GM19438 (cell line): ENCODE data around the gene SFXN2.
"Not testable (repeated sequence)": the region's sequence is repeated elsewhere in the genome, so short reads cannot be mapped to it uniquely, and the experiment has no call there.

Source experiments
- ATAC-seq: cut with Tn5 transposase; IDR thresholded peaks from one replicate; pipeline ENCODE4 v1.9.1; 2021; ENCODE audit warnings: low read depth; ENCODE audit not compliant: unreplicated experiment

The SFXN2 gene, protein sequence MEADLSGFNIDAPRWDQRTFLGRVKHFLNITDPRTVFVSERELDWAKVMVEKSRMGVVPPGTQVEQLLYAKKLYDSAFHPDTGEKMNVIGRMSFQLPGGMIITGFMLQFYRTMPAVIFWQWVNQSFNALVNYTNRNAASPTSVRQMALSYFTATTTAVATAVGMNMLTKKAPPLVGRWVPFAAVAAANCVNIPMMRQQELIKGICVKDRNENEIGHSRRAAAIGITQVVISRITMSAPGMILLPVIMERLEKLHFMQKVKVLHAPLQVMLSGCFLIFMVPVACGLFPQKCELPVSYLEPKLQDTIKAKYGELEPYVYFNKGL

DNA sequence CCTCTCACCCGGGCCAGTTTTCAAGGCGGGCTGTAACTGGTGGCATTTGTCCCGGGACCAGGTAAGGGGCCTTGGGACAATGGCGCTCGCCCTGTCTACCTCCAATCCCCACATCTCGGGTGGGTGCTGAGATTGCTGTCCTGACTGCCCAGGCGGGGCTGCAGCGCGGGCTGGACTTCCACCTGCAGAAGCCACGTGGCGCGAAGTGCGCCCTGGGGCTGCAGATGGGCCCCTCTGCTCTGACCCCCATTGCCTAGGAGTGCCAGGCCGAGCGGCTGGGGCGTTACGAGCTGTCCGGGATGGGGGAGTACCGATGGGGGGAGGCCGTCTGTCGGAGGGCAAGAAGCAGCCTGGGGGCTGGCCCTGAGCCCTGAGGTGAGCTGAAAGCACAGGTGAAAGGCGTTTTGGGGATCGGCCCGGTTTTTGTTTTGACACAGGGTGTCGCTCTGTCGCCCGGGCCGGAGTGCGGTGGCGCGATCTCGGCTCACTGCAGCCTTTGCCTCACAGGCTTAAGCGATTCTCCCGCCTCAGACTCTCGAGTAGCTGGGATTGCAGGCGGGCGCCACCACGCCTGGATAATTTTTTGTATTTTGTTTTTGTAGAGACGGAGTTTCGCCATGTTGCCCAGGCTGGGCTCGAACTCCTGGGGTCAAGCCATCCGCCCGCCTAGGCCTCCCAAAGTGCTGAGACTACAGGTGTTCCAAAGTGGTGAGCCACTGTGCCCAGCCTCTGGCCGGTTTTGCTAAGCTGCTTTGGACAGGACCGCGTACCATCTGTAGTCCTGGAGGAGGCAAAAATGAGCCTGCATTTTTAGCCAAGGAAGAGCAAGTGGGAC lies at the start of gene SFXN2:
Gene SFXN2, plus strand, starts transcription at position 16 of the 835 bp plus-strand sequence. CDS start 12,001 bp downstream, outside the sequence.
- ATAC-seq: peak; percentile 22

DNA sequence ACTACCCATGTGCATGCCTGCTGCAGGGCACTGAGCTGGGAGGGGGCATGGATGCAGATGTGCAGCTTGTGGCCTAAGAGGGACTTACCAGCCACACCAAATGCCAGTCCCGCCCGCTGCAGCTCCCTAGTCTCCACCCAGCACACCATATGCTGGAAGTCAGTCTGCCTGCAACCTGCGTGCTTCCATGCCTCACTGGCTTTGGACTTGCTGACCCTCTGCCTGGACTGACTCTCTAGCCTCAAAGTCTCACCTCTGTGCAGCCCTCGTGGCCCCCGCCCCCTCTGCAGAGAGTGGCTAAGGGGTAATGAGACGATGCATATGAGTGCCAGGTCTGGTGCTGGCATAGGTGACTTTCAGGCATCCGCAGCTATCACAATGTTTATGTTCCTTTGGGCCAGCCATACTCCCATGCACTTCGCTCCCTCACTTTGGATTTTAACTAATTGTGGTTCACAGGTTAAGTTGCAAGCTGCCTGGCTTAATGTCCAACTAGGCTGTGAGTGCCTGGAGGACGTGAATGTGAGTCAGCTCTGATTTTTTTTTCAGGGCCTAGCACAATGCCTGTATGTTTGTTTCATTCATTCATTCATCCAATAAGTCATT lies 48.4 kb upstream of the SFXN2 start:
- ATAC-seq: no peak

DNA sequence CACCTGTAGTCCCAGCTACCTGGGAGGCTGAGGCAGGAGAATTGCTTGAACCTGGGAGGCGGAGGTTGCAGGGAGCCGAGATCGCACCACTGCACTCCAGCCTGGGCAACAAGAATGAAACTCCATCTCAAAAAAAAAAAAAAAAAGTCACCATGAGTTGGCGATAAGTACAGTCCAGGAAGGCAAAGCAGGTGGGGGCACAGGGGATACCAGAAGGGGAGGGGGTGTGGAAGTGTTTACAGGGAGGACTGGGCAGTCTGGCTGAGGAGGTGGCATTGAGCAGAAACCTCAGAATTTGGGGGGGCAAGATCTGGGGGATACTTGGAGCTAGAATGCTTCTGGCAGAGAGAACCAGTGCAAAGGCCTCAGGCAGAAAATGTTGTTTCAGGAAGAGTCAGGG lies 47.0 kb upstream of the SFXN2 start:
- not testable (repeated sequence) for ATAC-seq

DNA sequence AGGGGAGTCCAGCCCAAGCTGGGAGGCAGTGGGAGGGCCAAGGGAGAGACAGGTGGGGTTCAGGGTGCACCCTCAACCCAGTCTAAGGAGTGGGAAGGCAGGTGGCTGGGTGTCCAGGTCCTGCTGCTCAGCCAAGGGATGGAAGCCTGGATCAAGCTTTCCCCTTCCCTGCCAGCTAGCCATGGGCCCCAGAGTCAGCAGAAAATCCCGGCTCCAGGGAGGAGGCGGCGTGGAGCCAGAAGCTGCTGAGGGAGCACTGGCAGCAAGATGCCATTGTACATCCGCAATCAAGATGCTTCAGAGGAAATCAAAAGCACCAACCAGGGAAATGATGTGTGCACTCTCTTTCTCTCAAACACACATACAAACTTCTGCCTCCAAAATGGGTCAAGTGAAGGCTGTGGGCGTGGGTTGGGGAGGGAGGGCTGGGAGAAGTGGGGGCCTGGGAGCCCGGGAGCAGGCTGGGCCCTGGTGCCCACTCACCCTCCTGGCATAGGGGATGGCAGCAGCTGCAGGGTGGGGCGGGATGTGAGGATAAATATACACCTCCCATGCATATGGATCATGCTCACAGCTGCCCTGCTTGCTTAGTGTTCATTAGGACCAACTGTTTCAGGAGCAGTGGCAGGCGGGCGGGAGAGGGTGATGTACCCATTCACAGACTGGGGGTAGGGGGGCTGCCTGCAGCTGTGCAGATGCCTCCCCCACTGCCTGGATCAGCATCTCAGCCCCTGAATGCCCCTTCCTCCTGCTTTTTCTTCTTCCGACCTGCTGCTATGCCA lies 45.9 kb upstream of the SFXN2 start:
- no peak for ATAC-seq

DNA sequence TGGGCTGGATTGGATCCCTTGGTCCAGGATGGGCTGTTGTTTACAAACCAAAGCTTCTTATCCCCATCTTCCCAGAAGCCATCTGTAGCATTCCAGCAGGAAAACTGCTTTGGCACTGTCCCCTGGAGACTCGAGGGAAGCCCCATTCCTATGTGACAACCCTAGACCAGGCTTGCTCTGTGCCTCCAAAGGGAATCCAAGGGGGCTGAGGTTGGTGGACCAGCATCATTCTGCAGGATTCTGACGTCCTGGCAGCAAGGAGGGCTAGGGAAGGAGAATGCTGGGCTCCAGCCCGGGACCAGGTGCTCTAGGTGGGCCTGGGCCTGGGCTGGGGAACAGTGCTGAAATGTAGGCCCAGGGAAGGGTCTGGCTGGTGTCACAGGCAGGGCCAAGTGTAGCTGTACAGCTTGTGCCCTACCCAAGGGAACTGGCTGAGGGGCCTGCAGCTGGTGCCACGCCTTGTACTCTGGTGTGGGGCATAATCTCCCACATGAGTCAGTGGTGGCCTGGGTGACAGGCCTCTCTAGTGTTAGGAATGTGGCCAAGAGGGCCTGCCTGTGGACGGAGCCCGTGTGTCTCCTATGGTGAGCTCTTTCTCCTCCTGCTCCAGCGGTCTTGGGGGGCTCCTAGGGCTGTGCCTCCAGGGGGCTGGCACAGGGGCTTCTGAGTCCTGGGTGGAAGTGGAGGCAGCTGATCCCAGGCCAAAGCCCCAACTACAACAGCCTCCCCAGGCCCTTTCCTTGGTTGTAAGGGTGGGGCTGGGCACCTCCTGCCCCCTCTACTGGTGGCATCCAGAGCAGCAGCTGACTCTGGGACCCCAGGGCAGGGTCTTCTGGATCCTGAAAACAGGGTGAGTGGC lies 45.0 kb upstream of the SFXN2 start:
- no peak for ATAC-seq

DNA sequence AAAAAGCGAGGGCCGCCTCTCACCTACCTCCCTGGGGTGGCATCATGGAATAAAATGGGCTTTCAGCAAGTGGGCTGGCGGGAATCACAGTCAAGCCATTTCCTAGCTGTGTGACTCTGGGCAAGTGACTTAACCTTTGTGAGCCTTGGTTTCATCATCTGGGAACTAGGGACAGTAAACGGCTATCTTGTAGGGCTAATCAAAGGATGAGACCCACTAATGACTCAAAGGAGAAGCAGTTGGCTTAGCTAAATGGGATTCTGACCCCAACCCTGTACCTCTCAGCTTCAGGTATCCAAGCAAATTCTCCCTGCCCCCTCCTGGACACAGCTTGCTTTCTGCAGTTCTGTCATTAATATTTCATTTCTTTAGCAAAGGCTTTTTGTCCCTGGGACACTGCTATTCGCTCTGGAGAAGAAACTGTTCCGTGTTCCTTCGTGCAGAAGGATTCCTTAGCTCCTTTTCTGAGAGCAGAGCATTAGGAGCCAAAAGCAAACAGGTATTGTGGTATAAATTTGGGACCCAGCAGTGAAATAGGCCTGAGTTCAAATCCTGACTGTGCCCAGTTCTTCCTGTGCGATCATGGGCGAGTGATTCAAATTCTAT lies 44.3 kb upstream of the SFXN2 start:
- ATAC-seq: no peak

DNA sequence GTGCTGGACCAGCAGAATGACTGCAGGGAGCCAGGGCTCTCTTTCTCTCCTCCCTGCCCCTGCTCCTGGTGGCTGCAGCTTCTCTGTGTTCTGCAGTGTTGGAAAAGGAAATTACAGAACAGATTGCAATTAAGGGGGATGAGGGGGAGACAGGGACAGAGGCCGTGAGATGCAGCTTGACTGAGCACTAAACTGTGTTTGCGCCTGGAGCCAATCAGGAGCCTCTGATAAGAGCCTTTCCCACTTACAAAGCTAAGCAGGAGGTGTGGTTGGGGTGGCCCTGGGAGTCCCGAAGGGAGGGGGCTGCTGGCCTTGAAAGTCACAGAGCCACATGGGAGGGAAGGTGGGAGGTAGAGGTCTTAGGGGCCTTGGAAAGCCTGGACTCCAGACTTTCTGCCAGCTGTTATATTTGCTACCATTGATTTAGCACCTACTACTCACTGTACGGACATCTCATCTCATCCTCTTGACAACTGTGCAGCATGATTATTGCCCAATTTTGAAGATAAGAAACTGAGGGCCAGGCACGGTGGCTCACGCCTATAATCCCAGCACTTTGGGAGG lies 43.5 kb upstream of the SFXN2 start:
- no peak for ATAC-seq

DNA sequence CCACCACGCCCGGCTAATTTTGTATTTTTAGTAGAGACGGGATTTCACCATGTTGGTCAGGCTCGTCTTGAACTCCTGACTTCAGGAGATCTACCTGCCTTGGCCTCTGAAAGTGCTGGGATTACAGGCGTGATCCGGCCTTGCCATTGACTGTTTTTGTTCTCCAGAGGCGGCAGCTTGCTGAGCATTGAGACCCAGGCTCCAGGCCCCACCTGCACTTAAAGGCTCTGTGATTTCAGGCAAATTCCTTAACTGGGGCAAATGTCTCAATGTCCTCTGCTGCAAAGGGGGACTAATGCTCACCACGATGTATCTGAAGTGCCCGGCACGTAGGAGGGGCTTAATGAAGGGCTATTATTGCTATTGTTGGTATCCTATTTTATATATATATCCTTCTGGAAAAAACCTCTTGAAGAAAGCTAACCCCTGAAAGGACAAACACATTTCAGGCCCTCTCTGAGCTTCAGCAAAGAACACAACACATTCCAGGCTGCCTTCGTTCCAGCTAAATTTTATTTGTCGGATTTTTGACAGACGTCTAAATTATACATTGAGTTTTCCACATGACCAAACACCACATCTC lies 41.1 kb upstream of the SFXN2 start:
- no peak for ATAC-seq

DNA sequence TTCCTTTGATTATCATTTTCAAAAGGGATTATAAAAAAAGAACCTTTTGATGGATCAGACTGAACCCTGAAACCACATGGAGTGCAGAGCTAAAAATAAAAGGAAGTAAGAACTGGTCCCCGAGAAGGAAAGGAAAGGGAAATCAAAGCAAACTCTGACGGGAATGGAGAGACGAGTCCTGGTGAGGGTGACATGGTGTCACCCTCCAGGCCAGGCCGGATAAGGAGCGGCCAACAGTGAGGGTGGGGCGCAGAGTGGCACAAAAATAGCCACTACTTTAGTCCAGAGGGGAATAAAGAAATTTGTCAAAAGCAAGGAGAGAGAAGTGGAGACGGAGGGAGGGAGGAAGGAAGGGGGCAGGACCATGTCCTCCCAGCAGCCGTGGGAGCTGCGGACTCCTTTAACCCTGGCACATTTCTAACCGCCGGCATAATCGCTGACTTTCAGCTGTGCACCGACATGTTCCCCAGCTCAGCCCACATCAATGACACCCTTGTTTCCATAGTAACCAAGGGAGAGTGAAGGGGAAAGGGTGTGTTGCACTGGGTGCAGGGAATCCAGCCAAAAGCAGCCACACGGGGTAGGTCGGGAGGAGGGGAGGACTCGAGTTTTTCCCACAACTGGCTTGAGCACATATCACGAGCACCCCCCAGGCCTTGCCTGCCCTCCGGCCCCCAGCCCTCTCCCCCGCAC lies 40.5 kb upstream of the SFXN2 start:
- ATAC-seq: no peak

DNA sequence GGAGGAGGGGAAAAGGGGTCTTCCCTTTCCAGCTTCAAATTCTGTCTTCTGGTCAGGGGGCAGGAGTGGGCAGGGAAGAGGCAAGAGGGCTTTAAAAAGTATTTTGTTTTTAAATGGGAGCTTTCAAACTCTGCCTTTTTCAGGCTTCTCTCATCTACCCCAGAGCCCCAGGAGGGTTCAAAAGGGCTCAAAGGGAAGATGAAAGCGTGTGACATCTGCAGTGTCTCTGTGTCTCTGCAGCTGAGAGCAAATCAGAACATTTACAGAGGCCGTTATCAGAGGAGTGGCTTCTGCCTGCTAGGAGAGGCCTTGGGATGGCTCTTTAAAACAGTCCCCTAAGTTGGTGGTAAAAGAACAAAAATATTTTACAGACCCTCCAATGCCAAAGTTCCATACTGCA lies 39.9 kb upstream of the SFXN2 start:
- ATAC-seq: no peak

DNA sequence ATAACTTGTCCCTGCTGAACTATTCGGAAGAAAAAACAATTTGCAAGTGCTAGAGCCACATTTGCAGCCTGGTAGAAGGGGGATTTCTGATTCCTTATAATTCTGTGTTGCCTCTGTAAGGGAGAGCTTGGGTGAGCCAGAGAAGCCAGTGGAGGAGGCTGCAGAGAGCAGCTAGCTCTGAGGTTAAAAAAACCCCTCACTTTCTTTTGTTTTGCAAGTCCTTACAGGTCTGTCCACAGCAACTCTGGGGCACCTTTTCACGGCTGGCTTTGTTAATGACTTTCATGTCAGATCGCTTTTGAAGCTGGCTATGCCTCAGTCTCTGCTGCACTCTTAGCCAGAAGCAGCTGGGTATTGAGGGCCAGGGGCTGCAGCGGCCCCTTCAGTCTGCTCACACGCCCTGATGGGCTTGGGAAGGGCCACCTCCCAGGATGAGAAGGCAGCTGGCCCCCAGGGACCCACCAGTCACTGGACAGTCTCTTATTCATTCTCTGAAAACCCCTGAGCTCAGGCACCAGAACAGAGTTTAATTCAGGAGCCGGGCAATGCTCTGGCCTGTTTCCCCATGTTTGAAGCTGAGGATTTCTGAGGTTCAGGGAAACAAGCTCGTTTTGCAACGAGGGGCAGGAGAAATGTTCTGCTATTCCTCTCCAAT lies 39.3 kb upstream of the SFXN2 start:
- ATAC-seq: no peak

DNA sequence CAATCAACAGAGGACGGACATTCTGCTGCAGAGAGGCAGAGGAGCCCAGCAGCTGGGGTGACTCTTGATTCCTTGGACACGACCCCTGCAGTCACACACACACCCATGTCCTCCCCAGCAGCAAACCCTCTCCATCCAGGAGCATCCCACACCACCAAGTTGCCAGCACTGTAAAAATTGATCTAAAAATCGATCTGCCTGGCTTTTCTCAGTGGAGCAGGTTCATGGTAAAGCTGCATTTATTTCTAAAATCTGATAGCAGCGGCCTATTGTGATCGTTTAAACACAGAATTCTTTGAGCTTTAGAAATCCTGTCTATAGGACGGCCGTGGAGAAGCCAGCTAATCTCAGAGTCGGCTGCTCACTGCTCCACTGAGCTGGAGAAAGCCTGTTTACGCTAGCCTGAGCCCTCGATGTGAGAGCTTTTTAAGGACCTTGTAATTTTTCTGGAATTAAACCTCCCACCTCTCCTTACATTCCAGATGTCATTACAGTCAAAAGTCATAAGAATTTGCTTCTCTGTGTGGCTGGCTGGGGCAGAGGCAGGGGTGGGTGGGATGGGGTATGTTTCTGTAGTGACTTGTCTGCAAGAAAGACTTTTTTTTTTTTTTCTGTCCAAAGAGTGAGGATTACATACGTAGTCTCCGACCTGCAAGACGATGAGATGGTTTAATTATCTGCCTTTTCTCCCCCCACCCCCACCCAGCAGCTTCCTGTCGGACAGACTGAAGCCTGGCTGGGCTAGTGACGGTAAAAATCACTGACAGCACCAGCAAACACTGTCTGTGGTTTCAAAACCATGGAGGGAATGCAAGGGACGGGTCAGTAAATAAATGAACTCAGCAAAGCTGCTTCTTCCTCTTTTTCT lies 38.5 kb upstream of the SFXN2 start:
- no peak for ATAC-seq

DNA sequence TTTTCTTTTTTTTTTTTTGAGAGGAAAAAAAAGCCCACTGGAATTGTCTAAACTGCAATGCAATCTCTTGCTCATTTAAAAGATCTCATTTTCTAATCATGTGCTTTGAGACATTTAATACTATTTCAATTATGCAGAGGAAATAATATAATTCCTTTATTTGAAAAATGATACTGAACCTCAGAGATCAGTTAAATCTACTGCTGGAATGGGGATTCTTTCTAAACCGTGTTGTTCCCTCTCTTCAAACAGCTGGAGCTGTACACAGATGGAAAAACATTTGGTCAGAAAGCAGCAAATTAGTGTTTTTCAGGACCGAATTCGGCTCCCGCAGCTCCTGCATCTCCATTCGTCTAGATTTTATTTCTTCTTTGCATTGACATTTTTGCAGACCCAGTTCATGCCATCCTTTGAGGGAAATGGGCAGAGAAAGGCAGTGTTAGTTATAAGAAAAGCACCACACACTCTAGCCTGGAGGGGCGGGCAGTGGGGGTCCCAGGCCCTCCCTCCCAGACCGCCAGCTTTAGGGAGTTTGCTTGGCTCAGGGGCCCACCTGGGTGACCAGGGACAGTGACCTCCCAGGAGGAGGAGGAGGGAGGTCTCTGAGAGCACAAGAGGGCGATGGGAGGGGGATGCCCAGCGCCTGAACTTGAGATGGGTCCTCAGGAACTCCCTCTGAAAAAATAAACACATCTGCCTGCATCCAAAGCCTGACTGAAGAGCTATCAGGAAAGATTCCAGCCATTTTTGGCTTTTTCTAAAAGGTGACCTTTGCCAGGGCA lies 37.7 kb upstream of the SFXN2 start:
- ATAC-seq: no peak

DNA sequence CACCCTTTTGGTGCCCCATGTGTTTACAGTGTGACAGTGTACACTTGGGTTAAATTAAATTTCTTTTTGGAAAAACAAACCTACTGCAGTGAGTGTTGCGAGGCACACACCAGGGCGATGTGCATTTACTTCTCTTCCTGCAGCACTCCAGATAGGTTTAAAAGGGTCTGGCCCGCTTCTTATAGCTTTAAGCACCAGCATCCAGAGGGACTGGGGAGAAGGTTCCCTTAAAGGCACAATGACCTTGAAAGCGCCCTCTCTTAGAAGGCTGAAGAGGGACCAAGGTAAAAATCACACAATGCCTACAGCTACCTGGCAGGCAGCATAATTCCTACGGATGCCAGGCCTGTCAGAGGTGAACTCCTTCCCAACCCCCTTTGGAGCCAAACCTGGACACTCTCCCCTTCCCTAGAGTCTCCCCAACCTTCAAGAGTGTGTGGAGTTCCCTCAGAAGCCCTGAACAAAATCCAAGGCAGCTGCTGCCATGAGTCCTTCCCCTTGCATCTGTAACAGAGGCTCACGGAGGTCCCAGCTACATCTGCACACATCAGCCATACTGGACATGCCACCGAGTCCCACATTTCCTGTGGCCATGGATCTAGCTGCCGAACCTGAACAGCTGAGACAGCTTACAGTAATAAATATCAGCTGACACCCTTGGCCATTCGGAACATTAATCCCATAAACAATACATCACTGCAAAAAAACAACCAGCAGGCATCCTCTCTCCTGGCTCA lies 36.9 kb upstream of the SFXN2 start:
- no peak for ATAC-seq

DNA sequence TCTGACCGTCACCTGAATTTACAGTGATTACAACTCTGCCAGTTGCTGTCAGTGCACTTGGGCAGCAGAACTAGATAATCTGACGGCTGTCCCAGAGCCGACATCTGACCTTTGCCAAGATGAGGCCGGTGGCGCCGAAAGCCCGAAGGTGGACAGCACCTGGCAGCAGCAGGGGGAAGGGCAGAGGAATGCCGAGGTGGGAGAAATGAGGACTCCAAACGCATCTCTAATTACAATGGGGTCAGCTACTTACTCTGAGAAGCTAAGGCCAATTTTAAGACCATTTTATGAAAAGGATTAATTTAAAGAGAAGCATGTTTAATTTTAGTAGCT lies 36.4 kb upstream of the SFXN2 start:
- no peak for ATAC-seq
